MCF 10A (cell line): ENCODE data around the gene CCDC34. TPM values are rescaled to one million over a fixed set of nuclear protein-coding genes. Genes with fewer than 3 reads are reported as not detected.

Experiments
- BruUV-seq: library from RNA; stranded (reverse); fragments of 400-500 nt; replicated peaks from 2 replicates; lab custom pipeline; 2021; lab: Mats Ljungman, UMichigan
- CTCF ChIA-PET: fragments of 300-600 bp; sonication (Branson Sonifier 250); formaldehyde crosslinking; extraction: SDS; loops from one replicate; lab custom pipeline; 2021; ENCODE audit warnings: antibody characterized with exemption, inconsistent platforms; lab: Yijun Ruan, JAX
- POLR2A ChIA-PET: fragments of 300-600, 350-650 bp; sonication (Branson Sonifier 250); formaldehyde crosslinking; extraction: SDS; loops from one replicate; lab custom pipeline; 2020; ENCODE audit warnings: antibody characterized with exemption, inconsistent platforms; lab: Yijun Ruan, JAX
- DNase-seq: peaks from one replicate; pipeline ENCODE4 v3.0.0-alpha.2; 2018; ENCODE audit not compliant: unreplicated experiment
- H3K27ac Mint-ChIP-seq: one replicate; pipeline ENCODE4 v1.8.0; 2022; ENCODE audit warnings: mild to moderate bottlenecking, low read depth, mixed read lengths; ENCODE audit not compliant: unreplicated experiment
- H3K27me3 Mint-ChIP-seq: one replicate; pipeline ENCODE4 v1.8.0; 2022; ENCODE audit warnings: mixed read lengths; ENCODE audit not compliant: insufficient read depth, unreplicated experiment
- H3K36me3 Mint-ChIP-seq: one replicate; pipeline ENCODE4 v1.8.0; 2022; ENCODE audit warnings: mild to moderate bottlenecking, moderate library complexity, mixed read lengths; ENCODE audit not compliant: insufficient read depth, unreplicated experiment
- H3K4me1 Mint-ChIP-seq: one replicate; pipeline ENCODE4 v1.8.0; 2022; ENCODE audit warnings: mixed read lengths; ENCODE audit not compliant: insufficient read depth, unreplicated experiment
- H3K4me3 Mint-ChIP-seq: one replicate; pipeline ENCODE4 v1.8.0; 2022; ENCODE audit warnings: mild to moderate bottlenecking, moderate library complexity, mixed read lengths; ENCODE audit not compliant: unreplicated experiment
- H3K9me3 Mint-ChIP-seq: one replicate; pipeline ENCODE4 v1.8.0; 2022; ENCODE audit warnings: mixed read lengths; ENCODE audit not compliant: unreplicated experiment
- CTCF ChIP-seq: fragments of 200-600 bp; IDR thresholded peaks from one replicate; pipeline ENCODE4 v1.8.0; 2022; ENCODE audit warnings: antibody characterized with exemption, mild to moderate bottlenecking; ENCODE audit not compliant: unreplicated experiment
- intact Hi-C: fragments of 100-400 bp; cut with micrococcal nuclease; formaldehyde crosslinking; loops from 2 replicates; pipeline ENCODE4 v1.14.1; 2022
- total RNA-seq: library from RNA; stranded (reverse); gene quantifications from 2 replicates; pipeline ENCODE4 v1.2.3, GENCODE V29; 2022

Gene CCDC34
- total RNA-seq, 1 experiment from 2014 or later = 11.1 TPM

DNA sequence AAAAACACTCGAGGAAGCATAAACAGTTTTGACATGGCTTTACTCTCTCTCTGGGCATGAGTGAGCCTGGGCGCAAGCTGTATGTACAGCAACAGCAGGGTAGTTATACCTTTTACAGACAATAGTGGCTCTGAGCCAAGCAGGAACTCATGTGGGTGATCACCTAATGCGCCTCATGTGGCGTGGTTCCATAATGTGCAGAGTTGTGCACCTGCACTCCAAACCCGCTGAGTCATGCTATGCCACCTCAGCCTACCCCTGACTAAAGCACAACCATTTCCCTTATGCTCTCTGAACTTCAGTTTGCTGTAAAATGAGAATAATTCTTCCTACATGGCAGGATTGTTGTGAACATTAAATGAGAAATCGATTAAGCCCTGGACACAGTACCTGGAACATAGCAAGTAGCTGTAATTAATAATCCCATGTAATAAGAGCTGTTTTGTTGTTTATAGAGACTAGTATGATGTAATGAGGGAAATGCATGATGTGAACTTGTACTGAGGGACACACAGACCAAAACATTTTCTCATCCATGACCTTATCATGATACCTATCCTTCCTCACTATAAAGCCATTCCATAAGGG lies 71.6 kb downstream of the CCDC34 start:
- Mint-ChIP-seq H3K27me3 (no peaks in the 10 kb centered on the region), H3K9me3 (peaks cover 8% of the 10 kb centered on the region), H3K4me1 (no peaks in the 10 kb centered on the region), H3K36me3 (no peaks in the 10 kb centered on the region), H3K27ac (no peak overlapping the region), H3K4me3 (no peak overlapping the region)
- no peak for TF ChIP-seq CTCF
- POLR2A ChIA-PET = interaction anchor here (0.7 kb wide), 1 partner anchor 842 kb away, joined by 3 read pairs; no protein-coding TSS in a partner anchor
- intact Hi-C loops = no loop called here
- CTCF ChIA-PET = interaction anchor here (0.5 to 9.7 kb wide), 5 partner anchors 11 to 106 kb away, joined by 3 to 115 read pairs (median 4); no protein-coding TSS in a partner anchor
- no TSS peak for BruUV-seq
- peak; percentile 48 for DNase-seq

DNA sequence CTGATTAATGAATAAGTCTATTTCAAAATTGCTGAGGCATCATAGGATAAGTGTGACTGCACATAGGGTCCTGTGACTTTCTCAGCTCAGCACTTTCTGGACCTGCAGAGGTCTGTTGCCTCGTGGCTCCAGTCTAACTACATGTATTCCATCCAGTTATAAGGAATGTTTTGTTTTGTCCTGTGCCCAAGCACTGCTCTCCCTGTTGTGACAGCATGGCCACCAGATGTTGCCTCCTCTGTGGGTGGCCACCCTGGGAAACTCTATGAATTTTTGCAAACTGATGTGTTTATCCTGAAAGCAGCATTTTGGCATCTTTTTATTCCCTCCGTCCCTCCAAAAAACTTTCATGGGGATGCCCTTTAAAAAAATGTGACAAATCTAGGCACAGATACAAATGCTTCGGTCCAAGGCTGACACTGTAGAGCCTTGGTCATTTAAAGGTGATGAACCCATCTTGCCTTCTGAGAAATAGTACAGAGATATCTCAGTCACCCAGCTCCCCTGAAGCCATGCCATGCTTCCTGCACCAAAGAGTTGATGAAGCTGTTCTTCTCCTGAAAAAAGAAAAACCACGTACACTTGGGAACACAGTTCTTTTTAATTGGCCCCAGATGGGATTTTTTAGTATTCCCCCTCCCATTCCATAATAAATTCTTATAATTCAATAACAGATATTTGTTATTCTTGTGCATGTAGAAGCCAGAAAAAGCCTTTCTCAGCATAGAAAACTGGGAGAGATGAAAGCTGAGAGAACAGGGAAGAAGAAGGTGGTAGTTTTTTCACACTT lies 72.6 kb downstream of the CCDC34 start:
- no peak for DNase-seq
- H3K4me1 Mint-ChIP-seq = no peaks in the 10 kb centered on the region
- intact Hi-C loops = no loop called here
- H3K27me3 Mint-ChIP-seq = no peaks in the 10 kb centered on the region
- no peak for TF ChIP-seq CTCF
- peaks cover 8% of the 10 kb centered on the region for H3K9me3 Mint-ChIP-seq
- H3K27ac Mint-ChIP-seq = no peak overlapping the region
- no TSS peak for BruUV-seq
- no peaks in the 10 kb centered on the region for H3K36me3 Mint-ChIP-seq
- no peak overlapping the region for H3K4me3 Mint-ChIP-seq
- CTCF ChIA-PET = interaction anchor here (0.5 to 9.7 kb wide), 5 partner anchors 10 to 105 kb away, joined by 3 to 115 read pairs (median 4); no protein-coding TSS in a partner anchor
- POLR2A ChIA-PET = no interaction called here

Other genes starting within 250 kb of the CCDC34 start
- 14.2 and 14.8 TPM in 2 replicates for gene LGR4, start 109.6 kb upstream of the CCDC34 start, total RNA-seq
- gene LIN7C, start 143.6 kb upstream of the CCDC34 start, total RNA-seq = 47.7 and 50.3 TPM in 2 replicates